HG03196 (cell line): ENCODE results near the gene CDCA4.

Experiments
- ATAC-seq: cut with Tn5 transposase; IDR thresholded peaks from one replicate; pipeline ENCODE4 v1.9.1; 2021; ENCODE audit not compliant: unreplicated experiment

The CDCA4 gene

DNA sequence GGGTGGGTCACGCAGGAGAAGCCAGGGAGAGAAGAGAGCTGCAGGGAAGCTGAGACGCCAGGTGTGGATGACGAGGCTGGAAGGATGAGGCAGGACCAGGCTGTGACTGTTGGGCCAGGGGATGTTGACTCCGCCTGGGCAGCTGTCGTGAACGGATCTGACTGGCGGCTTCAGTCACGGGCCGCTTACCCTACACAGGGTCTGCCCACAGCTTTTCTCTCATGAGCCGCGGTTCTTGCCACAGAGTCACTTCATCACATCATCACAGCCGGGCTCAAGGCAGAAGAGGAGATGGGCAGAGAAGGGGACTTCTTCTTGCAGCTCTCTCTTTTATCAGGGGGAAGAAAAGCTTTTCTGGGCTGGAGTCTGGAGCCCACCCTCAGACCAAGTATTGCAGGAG, 27.6 kb downstream of the CDCA4 start:
- no peak for ATAC-seq

DNA sequence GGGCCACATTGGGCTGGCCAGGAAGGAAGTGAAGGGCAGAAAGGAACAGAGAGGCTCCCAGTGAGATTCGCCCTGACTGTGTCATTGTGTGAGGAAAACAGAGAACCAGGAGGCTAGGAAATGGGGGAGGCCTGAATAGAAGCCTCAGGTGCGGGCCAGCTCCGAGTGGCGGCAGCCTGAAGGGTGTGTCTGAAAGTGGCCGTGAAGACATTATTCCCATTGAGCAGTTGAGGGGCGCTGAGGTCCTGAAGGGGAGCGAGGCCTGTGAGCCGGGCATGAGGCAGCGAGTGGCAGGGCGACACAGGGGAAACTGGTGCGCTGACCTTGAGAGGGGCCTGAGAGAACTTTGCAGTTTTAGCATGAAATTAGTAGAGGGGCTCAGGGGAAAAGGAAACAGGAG, 28.4 kb downstream of the CDCA4 start:
- ATAC-seq, result no peak

DNA sequence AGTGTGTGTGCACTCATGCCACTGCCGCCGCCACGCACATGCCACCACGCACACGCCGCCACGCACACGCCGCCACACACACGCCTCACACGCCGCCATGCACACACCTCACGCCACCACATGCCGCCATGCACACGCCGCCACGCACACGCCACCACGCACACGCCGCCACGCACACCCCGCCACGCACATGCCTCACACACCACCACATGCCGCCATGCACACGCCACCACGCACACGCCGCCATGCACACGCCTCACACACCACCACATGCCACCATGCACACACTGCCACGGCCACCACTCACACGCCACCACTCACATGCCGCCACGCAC, 29.0 kb downstream of the CDCA4 start:
- no peak for ATAC-seq

- no peak for ATAC-seq
Measured at GRCh38 chr14:104989951-104990303, 31.0 kb downstream of the CDCA4 start.

GRCh38 chr14:104989236-104989950, 31.5 kb downstream of the CDCA4 start:
- no peak for ATAC-seq

DNA sequence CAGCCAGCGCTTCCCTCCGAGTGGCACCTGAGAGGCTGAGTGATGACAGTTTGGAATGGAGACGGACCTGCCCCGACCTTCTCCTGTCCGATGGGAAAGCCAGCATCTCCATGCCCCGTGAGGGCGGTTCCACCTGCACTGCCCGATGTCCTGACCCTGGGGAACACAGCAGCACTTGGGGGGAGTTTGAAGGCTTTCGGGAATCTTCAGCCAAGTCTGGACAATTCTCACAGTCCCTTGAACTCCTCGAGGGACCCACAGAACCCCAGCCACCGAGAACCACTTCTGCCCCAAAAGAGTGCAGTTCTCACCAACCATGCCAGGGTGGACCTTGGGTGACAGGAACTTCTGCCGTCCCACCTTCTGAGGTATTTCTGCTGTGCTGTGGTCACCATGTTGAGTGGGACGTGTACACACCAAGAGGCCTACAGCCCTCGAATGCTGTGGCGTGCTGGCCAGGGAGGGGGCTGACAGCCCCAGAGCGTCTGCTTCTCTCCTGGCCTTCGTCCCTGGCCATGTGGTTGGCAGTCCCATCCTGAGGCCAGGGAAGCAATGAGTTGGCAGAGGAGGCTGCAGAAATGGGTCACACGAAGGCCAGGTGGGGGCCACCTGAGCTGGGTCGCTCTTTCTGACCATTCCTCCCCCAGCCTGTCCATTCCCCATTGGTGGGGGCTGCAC, 34.3 kb downstream of the CDCA4 start:
- ATAC-seq, result no peak

DNA sequence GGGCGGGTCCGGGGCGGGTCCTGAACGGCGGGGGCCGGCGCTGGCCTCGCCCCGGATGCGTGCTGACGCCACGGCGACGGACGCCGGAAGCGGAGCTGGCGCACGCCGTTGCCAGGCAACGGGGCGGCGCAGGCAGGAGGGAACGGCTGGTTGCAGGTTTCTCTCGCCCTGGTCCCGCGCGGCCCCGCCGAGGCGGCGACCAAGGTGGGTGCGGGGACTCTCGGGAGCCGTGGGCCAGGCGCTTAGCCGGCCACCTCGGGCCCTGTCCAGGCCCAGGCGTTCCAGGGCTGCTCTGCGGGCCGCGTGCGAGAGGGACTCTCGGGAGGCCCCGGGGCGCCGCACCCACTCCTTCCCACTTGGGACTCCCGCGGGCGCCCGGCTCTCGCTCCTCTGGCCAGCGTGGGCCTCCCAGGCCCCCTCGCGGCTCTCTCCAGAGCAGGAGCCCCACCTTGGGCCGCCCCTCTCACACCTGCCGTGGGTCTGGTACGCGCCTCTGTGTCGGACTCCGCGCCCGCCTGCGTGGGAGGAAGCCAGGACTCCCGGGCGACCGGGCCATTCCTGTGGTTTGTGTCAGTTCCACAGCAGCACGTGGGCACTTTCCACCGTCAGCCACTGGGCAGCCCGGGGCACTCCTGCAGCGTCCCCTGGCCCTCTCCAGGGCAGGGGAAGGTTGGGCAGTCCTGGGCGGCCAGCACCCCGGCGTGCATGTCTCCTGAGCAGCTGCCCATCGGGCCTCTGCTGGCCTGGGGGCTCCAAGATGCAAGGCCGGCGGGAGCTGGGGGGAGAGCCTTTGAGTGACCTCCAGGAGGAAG, 35.0 kb downstream of the CDCA4 start, which contains the start of gene CLBA1:
Gene CLBA1, plus strand, starts transcription at position 114 of the 812 bp plus-strand sequence. Its CDS starts 644 bp downstream, at position 758.
- ATAC-seq, result peak; percentile 85

- ATAC-seq, result no peak
Measured at GRCh38 chr14:104984056-104984894, 36.6 kb downstream of the CDCA4 start.

DNA sequence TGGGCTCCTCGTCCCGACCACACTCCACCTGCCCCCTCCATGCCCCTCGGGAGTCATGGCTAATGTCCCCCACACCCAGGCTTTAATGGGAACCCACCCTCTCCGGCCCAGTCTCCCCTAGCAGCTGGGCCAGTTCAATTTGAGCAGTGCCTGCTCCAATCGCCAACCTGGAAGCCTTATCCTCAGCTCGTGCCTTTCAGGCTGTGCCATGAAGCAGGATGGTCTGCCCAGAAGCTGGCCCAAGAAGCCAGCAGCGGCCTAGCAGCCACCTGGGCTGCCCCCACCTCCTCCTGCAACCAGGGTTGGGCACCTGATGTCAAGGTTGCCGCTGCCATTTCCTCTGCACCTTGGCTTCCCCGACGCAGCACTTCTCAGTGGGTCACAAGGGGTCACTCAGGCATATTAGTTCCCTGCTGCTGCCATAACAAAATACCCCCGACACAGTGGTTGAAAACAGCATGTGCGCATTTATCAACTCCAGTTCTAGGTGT, 37.6 kb downstream of the CDCA4 start:
- no peak for ATAC-seq

DNA sequence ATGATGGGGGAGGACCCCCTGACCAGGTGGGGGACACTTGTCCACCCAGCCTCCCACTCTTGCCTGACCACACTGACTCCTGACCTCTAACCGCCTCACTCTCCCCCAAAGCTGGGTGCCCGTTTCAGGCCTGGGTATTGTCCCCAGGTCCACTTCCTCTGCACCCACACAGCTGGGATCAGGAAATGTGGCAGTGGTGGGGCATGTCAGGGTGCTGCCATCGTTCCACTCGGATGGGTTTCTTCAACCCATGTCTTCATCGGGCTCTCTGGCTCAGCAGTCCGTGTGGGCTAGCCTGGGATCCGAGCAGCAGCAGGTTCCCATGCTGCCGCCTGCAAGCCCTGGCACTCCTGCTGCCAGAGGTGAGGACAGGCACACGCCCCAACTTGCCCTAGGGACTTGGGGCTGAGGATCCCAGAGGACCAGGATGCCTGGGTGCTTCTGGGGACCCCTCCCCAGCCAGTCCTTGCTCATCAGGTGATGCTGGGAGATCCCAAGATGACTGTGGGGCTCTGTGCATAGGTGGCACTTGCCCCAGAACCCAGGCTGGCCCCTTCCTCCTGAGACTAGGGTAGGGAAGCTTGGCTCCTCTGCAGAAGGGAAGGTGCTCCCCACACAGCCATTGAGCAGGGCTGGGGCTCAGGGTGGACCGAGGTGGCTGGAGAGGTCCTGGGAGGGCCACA, 38.2 kb downstream of the CDCA4 start:
- no peak for ATAC-seq

DNA sequence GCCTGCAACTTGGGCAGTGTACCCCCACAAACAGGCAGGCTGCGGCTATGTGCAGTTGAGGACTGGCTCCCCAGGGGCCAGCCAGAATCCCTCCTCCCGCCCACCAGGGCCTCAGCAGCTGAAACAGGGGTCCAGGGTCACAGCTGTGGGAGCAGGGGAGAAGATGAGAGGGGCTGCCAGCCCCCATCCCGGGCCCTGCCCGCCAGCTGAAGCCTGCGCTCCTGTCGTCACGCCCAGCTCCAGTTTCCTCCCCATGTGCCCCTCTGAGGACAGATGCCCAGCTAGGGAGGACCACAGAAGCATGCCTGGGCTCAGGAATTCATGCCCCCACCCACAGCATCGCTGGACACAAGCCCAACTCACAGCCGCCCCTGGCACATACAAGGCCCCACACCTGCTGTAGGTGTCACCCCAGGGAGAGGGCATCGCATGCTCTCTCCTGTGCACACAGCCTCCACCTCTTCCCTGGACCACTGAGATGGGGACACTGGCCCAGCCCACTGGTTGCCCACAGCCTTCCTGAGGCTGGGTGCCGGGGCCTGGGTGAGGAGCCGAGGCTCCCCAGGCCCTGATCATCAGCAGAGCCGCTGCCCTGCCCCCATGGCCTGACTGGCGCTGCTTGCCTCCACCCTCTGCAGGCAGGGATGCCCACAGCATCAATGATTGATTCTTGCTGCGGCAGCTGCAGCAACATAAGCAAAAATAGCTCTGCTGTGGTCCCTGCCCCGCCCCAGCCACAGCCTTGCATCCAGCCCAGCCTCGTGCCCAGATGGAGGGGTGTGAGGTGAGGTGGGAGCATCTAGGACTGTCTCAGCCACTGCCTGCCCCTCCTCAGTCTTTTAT, 39.0 kb downstream of the CDCA4 start:
- ATAC-seq, result no peak

DNA sequence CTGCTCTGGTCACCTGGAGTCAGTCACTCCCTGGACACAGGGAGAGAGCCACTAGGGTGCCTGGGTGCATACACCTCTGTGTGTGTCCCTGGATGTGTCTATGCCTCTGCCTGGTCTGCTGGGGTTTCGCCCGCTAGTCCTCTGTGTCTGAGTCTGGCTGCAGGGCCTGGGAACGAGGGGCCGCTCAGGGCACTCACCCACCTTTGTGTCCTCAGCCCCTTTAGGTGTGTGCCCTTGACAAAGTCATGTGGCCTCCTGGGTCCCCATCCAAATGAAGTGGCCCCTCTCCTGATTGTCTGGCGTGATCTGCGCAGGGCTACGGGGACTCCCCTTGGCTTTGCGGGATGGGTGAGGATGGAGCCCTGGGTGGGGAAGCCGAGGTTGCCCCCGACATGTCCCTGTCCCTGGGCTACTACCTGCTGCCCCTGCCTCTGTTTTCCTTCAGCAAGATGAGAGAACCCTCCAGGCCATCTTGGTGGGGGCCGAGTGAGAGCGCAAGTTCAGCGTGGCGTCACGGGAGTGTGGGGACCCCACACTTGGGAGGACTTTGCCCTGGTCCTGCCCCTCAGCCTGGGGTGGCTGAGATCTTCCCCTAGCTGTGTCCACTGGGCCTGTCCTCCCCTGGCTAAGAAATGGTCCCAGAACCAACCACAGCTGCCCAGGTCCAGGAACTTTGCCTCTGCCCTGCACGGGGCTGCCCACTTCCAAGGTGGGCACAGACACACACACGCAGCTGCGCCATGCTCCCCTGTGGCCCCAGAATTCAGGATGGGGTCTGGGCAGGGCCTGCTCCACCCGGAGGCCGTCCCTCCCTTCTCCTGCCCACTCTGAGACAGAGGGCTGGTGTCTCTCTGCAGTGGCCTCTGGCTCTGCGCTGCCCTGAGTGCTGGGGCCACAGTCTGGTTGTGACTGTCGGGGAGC, 40.0 kb downstream of the CDCA4 start:
- no peak for ATAC-seq

GRCh38 chr14:104979758-104980610, 40.9 kb downstream of the CDCA4 start:
- ATAC-seq, result no peak

- no peak for ATAC-seq
Measured at GRCh38 chr14:104978746-104979691, 41.9 kb downstream of the CDCA4 start.

DNA sequence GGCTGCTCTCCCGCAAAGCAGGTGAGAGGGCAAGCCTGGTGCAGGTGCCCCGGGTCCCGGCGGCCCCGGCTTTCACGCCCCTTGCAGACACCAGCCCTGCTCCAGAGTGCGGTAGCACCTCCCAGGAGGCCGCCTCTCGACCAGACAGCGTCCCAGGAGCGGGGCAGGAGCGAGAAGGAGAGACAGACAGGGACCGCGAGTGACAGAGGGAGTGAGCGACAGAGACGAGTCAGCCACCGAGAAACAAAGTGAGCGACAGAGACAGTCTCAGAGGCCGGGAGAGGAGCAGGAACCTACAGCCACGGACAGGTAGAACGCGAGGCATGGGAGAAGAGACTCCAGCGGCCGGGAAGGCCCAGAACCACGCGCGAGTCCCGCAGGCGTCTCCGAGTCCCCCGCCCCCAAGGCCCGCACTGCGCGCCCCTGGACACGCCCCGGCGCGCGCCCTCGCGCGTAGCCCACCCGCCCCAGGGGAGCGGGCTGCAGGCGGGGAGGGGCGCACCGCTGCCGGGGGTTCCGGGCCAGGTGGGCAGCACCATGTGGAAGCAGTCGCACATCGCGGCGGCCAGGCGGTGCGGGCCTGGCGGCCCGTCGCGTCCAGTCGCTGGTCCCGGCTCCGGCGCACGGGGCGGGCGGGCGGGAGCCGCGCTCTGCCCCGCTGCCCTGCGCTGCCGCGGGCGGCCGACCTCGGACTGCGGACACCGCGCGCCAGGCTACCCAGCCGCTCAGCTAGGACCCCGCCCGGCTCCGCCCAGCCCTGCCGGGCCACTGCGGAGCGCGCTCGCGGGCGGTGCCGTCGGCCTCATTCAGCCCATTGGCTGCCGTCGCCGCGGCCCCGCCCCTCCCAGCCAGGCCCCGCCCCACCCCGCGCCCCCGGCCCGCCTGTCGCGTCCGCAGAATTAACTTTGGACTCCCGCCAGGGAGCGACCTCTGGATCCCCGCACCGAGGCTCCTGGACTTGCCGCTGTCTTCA, 42.9 kb downstream of the CDCA4 start, which contains the start of gene AHNAK2:
Gene AHNAK2, minus strand, starts transcription at position 694 of the 973 bp plus-strand sequence. Its CDS starts 137 bp downstream, at position 557.
- ATAC-seq, result no peak
